ENCODE data around the gene RTTN. TPM values are rescaled to one million over a fixed set of nuclear protein-coding genes. Genes with fewer than 3 reads are reported as not detected.

Gene RTTN
- total RNA-seq, 1 experiment from 2014 or later, result 14.3 TPM

- Histone ChIP-seq H3K9me3 (ENCODE audit: insufficient read depth, low read depth) (0 out of 2 replicates have a peak, but pooled peaks cover under 1% of the 10 kb centered on the region), H4K20me1 (ENCODE audit: insufficient read depth) (no peaks in the 10 kb centered on the region), H3F3A (ENCODE audit: insufficient read depth, low read depth) (no peaks in the 10 kb centered on the region), H3K4me1 (replicated peaks; ENCODE audit: insufficient read depth) (no peaks in the 10 kb centered on the region), H3K4me3 (no peak overlapping the region), H3K27me3 (ENCODE audit: insufficient read depth, low read depth) (no peaks in the 10 kb centered on the region), H3K27ac (no peak overlapping the region), H2AFZ (no peak overlapping the region), H3K9me2 (ENCODE audit: insufficient read depth) (no peaks in the 10 kb centered on the region), H3K79me2 (ENCODE audit: low read depth) (no peaks in the 10 kb centered on the region), H3K36me3 (ENCODE audit: low read depth) (no peaks in the 10 kb centered on the region), H3K4me2 (no peak overlapping the region)
- TF ChIP-seq CTCF (conservative IDR thresholded peaks at IDR 0.05) (no peak), EZH2 (IDR thresholded peaks at IDR 0.05; ENCODE audit: low read depth) (no peak)
- DNase-seq, result no peak
- POLR2A ChIA-PET (ENCODE audit: unreplicated experiment), result no interaction called here
- CTCF ChIA-PET, result no interaction called here
- BruUV-seq (replicated peaks), result no TSS peak
- intact Hi-C loops (cut with micrococcal nuclease; ENCODE audit: unreplicated experiment), result no loop called here
These were observed 29.4 kb upstream of the RTTN start for GRCh38 chr18:70234667-70235459.

GRCh38 chr18:70233974-70234373 is 28.5 kb upstream of the RTTN start:
- peaks cover 5% of the 10 kb centered on the region; the same call in 1 of the 2 replicates for H3K9me3 ChIP-seq (ENCODE audit: insufficient read depth, low read depth)
- no TSS peak for BruUV-seq (replicated peaks)
- DNase-seq, result no peak
- no peaks in the 10 kb centered on the region for H3K79me2 ChIP-seq (ENCODE audit: low read depth)
- H3F3A ChIP-seq (ENCODE audit: insufficient read depth, low read depth), result no peaks in the 10 kb centered on the region
- no peaks in the 10 kb centered on the region for H3K27me3 ChIP-seq (ENCODE audit: insufficient read depth, low read depth)
- no peak overlapping the region for H3K27ac ChIP-seq
- H3K9me2 ChIP-seq (ENCODE audit: insufficient read depth), result no peaks in the 10 kb centered on the region
- no peak overlapping the region for H3K4me3 ChIP-seq
- ChIA-PET CTCF (no interaction called here), POLR2A (ENCODE audit: unreplicated experiment) (no interaction called here)
- no peak overlapping the region for H3K4me2 ChIP-seq
- intact Hi-C loops (cut with micrococcal nuclease; ENCODE audit: unreplicated experiment), result no loop called here
- no peaks in the 10 kb centered on the region for H3K4me1 ChIP-seq (replicated peaks; ENCODE audit: insufficient read depth)
- H2AFZ ChIP-seq, result no peak overlapping the region
- H3K36me3 ChIP-seq (ENCODE audit: low read depth), result no peaks in the 10 kb centered on the region
- TF ChIP-seq CTCF (conservative IDR thresholded peaks at IDR 0.05) (no peak), EZH2 (IDR thresholded peaks at IDR 0.05; ENCODE audit: low read depth) (no peak)
- no peaks in the 10 kb centered on the region for H4K20me1 ChIP-seq (ENCODE audit: insufficient read depth)

- H3K4me2 ChIP-seq, result no peak overlapping the region
- no peaks in the 10 kb centered on the region for H3K36me3 ChIP-seq (ENCODE audit: low read depth)
- no peaks in the 10 kb centered on the region for H3K9me2 ChIP-seq (ENCODE audit: insufficient read depth)
- H3K79me2 ChIP-seq (ENCODE audit: low read depth), result no peaks in the 10 kb centered on the region
- H4K20me1 ChIP-seq (ENCODE audit: insufficient read depth), result no peaks in the 10 kb centered on the region
- no TSS peak for BruUV-seq (replicated peaks)
- POLR2A ChIA-PET (ENCODE audit: unreplicated experiment), result no interaction called here
- no peaks in the 10 kb centered on the region for H3K27me3 ChIP-seq (ENCODE audit: insufficient read depth, low read depth)
- peaks cover 20% of the 10 kb centered on the region for H3K9me3 ChIP-seq (ENCODE audit: insufficient read depth, low read depth)
- H2AFZ ChIP-seq, result no peak overlapping the region
- H3K4me3 ChIP-seq, result no peak overlapping the region
- CTCF ChIA-PET, result no interaction called here
- no peak overlapping the region for H3K27ac ChIP-seq
- no peak for TF ChIP-seq CTCF (conservative IDR thresholded peaks at IDR 0.05)
- no peak for TF ChIP-seq EZH2 (IDR thresholded peaks at IDR 0.05; ENCODE audit: low read depth)
- intact Hi-C loops (cut with micrococcal nuclease; ENCODE audit: unreplicated experiment), result no loop called here
- H3F3A ChIP-seq (ENCODE audit: insufficient read depth, low read depth), result no peaks in the 10 kb centered on the region; the same call in 1 of the 2 replicates
- no peaks in the 10 kb centered on the region for H3K4me1 ChIP-seq (replicated peaks; ENCODE audit: insufficient read depth)
- no peak for DNase-seq
These were observed 26.8 kb upstream of the RTTN start for GRCh38 chr18:70232261-70232660.

All from PC-9 (cell line).